NCI-H748 (cell line): ENCODE results near the gene MFSD12.
A peak's percentile ranks its signal among the peaks of the same experiment; 100 is the strongest.
"Not testable (repeated sequence)": the region's sequence is repeated elsewhere in the genome, so short reads cannot be mapped to it uniquely, and the experiment has no call there.

ENCODE experiments used
- DNase-seq: peaks from one replicate; lab custom pipeline; 2025; ENCODE audit not compliant: unreplicated experiment; lab: John Stamatoyannopoulos, UW

MFSD12 gene

DNA sequence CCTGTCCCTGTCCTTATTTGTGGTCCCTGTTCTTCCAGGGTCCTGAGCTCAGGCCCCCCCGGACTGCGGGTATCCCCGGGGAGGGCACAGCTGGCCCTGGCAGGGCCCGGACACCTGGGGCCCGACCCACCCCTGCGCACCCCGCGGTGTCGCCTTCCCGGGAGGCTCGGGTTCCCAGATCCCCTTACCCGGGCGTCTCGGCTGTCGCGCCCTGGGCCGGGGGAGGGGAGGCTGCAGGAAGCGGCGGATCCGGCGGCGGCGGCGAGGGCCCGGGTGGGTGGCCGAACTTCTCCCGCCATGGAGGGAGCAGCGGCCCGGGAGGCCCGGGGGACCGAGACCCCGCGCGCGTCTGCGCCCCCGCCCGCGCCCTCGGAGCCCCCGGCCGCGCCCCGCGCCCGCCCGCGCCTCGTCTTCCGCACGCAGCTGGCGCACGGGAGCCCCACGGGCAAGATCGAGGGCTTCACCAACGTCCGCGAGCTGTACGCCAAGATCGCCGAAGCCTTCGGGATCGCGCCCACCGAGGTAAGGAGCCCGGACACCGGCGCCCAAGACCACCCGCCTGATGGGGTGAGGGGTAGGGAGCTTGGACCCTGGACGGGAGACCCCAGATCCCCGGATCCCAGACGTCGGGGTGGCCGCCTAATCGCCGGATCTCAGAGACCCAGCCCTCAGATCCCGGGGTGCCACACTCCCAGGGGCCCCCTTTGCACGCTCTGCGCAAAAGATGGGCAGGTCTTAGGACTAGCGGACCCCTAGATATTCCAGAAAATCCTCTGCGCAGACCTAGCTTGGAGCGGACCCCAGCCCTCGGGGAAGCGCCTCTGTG is 28.1 kb upstream of the MFSD12 start, which contains the start of gene GIPC3:
TSS of gene GIPC3 (plus strand) at position 178 of the 826 bp plus-strand sequence. CDS start at position 298, 120 bp downstream.
- no peak for DNase-seq

- DNase-seq: not testable (repeated sequence)
These were observed 26.8 kb upstream of the MFSD12 start for GRCh38 chr19:3584036-3584802.

GRCh38 chr19:3581792-3582191 is 24.4 kb upstream of the MFSD12 start:
- DNase-seq: not testable (repeated sequence)

- no peak for DNase-seq
These were observed 23.0 kb upstream of the MFSD12 start for GRCh38 chr19:3580156-3580934.

DNA sequence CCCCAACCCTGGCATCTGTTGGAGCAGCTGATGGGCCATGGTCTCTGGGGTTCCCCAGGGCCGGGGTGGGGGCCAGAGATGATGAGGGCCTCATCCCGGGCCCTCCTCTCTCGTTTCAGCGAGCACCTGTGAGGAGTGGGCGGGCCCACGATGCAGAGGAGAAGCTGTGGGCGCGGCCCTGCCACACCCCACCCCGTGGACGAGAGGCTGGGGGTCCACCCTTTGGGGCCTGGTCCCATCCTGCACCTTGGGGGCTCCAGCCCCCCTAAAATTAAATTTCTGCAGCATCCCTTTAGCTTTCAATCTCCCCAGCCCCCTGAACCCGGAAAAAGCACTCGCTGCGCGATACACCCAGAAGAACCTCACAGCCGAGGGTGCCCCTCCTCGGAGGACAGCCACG is 21.0 kb upstream of the MFSD12 start:
- DNase-seq: no peak

- no peak for DNase-seq
These were observed 20.4 kb upstream of the MFSD12 start for GRCh38 chr19:3577723-3578344.

GRCh38 chr19:3576696-3577443 is 19.5 kb upstream of the MFSD12 start:
- no peak for DNase-seq

DNA sequence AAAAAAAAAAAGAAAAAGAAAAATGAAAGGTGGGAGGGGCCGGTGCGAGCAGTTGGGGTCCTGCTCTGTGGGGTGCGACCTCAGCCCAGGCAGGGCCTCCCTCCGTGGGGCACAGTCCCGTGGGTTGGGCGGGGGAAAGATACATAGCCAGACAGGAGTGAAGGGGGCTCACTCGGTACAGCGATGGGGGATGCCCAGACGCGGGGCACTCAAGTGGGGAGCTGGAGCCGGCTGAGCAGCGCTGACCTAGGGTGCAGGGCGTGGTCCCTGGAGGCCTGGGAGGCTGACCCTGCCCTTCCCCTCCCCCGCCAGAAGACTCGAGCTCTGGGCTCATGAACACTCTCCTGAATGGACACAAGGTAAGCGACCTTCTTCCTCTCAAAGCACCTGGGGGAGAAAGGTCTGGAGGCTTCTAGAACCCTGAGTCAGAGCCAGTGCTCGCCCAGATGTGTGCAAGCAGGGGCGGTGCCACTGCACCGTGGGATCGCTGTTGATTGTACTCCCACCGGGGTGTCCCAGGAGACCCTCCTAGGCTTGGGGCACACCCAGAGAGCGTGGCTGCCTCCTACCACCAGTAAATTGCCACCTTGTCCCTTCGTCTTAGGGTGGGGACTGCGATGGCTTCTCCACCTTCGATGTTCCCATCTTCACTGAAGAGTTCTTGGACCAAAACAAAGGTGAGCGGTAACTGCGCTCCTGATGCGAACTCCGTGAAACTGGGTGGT is 18.7 kb upstream of the MFSD12 start:
- no peak for DNase-seq

DNA sequence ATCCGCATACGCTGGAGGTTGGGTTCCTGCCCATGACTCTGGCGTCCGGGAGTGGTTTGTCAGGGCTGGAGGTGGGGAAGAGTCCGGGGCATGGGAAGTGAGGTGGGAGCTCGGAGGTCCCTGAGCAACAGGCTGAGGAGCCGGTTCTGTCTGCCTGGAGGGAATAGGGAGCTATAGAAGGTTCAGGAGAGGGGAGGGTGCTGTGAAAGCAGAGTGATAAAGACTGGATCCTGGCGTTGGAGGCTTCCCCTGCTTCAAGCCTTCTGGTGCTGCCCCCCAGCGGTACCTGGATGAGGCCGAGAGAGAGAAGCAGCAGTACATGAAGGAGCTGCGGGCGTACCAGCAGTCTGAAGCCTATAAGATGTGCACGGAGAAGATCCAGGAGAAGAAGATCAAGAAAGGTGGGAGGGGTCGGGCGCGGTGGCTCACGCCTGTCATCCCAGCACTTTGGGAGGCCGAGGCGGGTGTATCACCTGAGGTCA is 17.9 kb upstream of the MFSD12 start:
- DNase-seq: no peak

GRCh38 chr19:3573858-3574637 is 16.7 kb upstream of the MFSD12 start:
- DNase-seq: peak; percentile 87

DNA sequence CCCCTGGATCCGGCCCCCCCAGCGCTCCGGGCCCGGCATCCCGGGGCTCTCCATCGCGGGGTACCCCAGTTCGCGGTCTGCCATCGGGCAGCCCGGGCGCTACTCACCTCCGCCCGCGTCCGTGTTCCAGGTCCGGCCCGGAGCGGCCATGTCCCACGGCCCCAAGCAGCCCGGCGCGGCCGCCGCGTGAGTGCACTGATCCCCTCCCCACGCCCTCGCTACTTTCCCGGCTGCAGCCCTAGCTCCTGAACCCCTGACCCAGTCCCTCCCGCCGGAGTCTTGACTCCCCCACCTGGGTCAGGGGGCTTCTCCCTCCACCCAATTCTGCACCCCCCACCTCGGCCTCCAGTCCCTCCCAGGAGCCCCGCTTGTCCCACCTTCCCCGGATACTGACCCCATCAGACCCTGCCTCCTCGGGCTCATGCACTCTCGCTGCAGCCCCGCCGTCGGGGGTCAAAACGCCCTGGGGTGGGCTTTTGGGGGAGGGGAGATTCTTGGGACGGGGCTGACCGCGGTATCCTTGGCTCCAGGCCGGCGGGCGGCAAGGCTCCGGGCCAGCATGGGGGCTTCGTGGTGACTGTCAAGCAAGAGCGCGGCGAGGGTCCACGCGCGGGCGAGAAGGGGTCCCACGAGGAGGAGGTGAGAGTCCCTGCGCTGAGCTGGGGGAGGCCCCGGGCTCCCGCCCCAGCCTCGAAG is 15.9 kb upstream of the MFSD12 start:
- peak; percentile 30 for DNase-seq

DNA sequence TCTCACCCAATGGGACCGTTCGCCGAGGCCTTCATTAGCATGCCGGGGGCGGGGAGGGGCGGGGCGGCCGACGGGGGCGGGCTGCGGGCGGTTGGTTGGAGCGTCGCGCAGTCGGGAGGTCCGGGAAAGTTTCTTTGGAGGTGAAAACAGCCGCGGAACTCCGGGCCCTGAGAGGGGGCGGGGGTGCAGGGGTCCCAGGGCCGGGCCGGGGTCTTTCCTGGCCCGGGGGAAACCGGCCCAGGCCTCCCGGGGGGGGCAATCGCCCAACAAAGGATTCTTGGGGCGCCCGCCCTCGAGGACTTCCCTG is 15.4 kb upstream of the MFSD12 start, which contains the start of gene HMG20B:
TSS of gene HMG20B (plus strand) at position 90 of the 307 bp plus-strand sequence. CDS start 366 bp downstream, outside the sequence.
- DNase-seq: no peak

GRCh38 chr19:3572132-3572854 is 14.9 kb upstream of the MFSD12 start:
- DNase-seq: peak; percentile 99

GRCh38 chr19:3570606-3571011 is 13.2 kb upstream of the MFSD12 start:
- DNase-seq: no peak

GRCh38 chr19:3570042-3570441 is 12.7 kb upstream of the MFSD12 start:
- DNase-seq: not testable (repeated sequence)

GRCh38 chr19:3565139-3565538 is 7.8 kb upstream of the MFSD12 start:
- no peak for DNase-seq
